OCI-LY1 (cell line): ENCODE measurements around the gene RAD51B.

Source experiments
- CTCF ChIP-seq: fragments of 200-600 bp; sonication (generic), shearing (Covaris generic); IDR thresholded peaks from 2 replicates; pipeline ENCODE4 v1.5.1; 2017; ENCODE audit warnings: mild to moderate bottlenecking, antibody characterized with exemption, low read length, moderate library complexity, mixed read lengths
- EZH2 ChIP-seq: fragments of 200-600 bp; sonication (generic), shearing (Covaris generic); IDR thresholded peaks from 2 replicates; pipeline ENCODE4 v1.8.0; 2017; ENCODE audit warnings: borderline replicate concordance, mixed run types, mild to moderate bottlenecking, antibody characterized with exemption, low read length, moderate library complexity, mixed read lengths

- TF ChIP-seq CTCF (no peak), EZH2 (no peak)
Observed at GRCh38 chr14:68439676-68440075, 620.1 kb downstream of the RAD51B start.
